ENCODE measurements around the gene GPC5. TPM values are rescaled to one million over a fixed set of nuclear protein-coding genes. Genes with fewer than 3 reads are reported as not detected.

GPC5 gene
- total and polyA plus RNA-seq, 2 donors (not counting 3 experiments of a cell fraction or from before 2014, with no cell fraction given) = 0.59 to 0.97 TPM

DNA sequence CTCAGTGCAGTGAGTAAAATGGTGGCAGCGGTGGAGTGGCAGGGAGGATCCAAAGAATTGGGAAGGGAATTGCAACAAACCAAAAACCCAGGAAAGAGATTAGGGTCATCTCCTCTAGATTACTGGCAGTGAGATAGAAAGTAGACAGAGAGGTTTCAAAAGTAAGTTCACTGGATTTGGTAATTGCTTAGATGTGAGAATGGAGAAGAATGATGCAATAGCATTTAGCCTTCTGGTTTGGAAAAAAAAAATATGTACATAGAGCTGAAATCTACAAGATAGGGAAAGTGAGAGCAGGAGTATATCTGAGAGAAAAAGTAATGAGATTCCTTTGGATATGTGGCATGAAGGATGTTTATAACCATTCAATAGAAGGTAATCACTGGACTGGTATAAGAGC lies 1345.6 kb downstream of the GPC5 start:
- H3K9me1 ChIP-seq (replicated peaks; ENCODE audit: control insufficient read depth, extremely low read depth, insufficient read depth, low read length) = no peaks in the 10 kb centered on the region
- no peaks in the 10 kb centered on the region for H3K79me2 ChIP-seq (ENCODE audit: control insufficient read depth, insufficient read depth, low read length)
- no peak overlapping the region for H2AFZ ChIP-seq (ENCODE audit: low read depth, low read length)
- H3K9me3 ChIP-seq (replicated peaks; ENCODE audit: control insufficient read depth, insufficient read depth, low read length) = peaks cover 3% of the 10 kb centered on the region
- dilution Hi-C loops (cut with MboI; ENCODE audit: extremely low pct_ligation_motif_present, low sequenced_read_pairs) = no loop called here
- no TSS peak for BruUV-seq (replicated peaks)
- no peak for FAIRE-seq
- ChIA-PET CTCF (no interaction called here), POLR2A (no interaction called here)
- intact Hi-C loops (cut with micrococcal nuclease) = no loop called here
- DNase-seq (ENCODE audit: low read depth, low spot score) = no peak
- TF ChIP-seq MYC (IDR thresholded peaks at IDR 0.05; ENCODE audit: low read depth, low read length) = no peak
- no peak for TF ChIP-seq JUN (IDR thresholded peaks at IDR 0.05; ENCODE audit: borderline replicate concordance, insufficient read depth, insufficient read length, low read depth)
- TF ChIP-seq POLR2A (IDR thresholded peaks at IDR 0.05; ENCODE audit: low read depth, low read length) = no peak
- no peak for TF ChIP-seq EZH2 (IDR thresholded peaks at IDR 0.05; ENCODE audit: borderline replicate concordance, low read depth, low read length, severe bottlenecking)
- TF ChIP-seq, protein P1, sequence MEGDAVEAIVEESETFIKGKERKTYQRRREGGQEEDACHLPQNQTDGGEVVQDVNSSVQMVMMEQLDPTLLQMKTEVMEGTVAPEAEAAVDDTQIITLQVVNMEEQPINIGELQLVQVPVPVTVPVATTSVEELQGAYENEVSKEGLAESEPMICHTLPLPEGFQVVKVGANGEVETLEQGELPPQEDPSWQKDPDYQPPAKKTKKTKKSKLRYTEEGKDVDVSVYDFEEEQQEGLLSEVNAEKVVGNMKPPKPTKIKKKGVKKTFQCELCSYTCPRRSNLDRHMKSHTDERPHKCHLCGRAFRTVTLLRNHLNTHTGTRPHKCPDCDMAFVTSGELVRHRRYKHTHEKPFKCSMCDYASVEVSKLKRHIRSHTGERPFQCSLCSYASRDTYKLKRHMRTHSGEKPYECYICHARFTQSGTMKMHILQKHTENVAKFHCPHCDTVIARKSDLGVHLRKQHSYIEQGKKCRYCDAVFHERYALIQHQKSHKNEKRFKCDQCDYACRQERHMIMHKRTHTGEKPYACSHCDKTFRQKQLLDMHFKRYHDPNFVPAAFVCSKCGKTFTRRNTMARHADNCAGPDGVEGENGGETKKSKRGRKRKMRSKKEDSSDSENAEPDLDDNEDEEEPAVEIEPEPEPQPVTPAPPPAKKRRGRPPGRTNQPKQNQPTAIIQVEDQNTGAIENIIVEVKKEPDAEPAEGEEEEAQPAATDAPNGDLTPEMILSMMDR (IDR thresholded peaks at IDR 0.05; ENCODE audit: extremely low read depth in 1 of 2, insufficient read depth in 1 of 2, low read depth in 1 of 2, low read length in 2 of 2) = no peak
- TF ChIP-seq, protein P2, sequence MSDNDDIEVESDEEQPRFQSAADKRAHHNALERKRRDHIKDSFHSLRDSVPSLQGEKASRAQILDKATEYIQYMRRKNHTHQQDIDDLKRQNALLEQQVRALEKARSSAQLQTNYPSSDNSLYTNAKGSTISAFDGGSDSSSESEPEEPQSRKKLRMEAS (IDR thresholded peaks at IDR 0.05; ENCODE audit: insufficient read depth, insufficient read length) = no peak
- no peak for TF ChIP-seq FOS (IDR thresholded peaks at IDR 0.05; ENCODE audit: borderline replicate concordance, insufficient read depth, low read length)
- TF ChIP-seq GATA2 (IDR thresholded peaks at IDR 0.05; ENCODE audit: insufficient read depth, insufficient read length, low read depth, low read length) = no peak
- H3K27ac ChIP-seq (ENCODE audit: insufficient read depth, low read depth, low read length) = no peak overlapping the region
- no peak overlapping the region for H3K9ac ChIP-seq (replicated peaks; ENCODE audit: extremely low read depth, insufficient read depth, low read length)
- H3K27me3 ChIP-seq (ENCODE audit: control insufficient read depth in 2 of 2, insufficient read depth in 2 of 2, low read length in 2 of 2) = no peaks in the 10 kb centered on the region
- no peaks in the 10 kb centered on the region for H3K36me3 ChIP-seq (ENCODE audit: control insufficient read depth in 2 of 2, extremely low read depth in 1 of 2, insufficient read depth in 2 of 2, low read length in 2 of 2)
- H3K4me1 ChIP-seq (ENCODE audit: control insufficient read depth, extremely low read depth, insufficient read depth, low read length) = no peaks in the 10 kb centered on the region
- H3K4me2 ChIP-seq (ENCODE audit: insufficient read depth, low read length) = no peak overlapping the region
- no peaks in the 10 kb centered on the region for H4K20me1 ChIP-seq (replicated peaks; ENCODE audit: control insufficient read depth, extremely low read depth, insufficient read depth, low read length)
- H3K4me3 ChIP-seq (replicated peaks in 1 of 3; ENCODE audit: insufficient read depth in 1 of 3, low read depth in 1 of 3, low read length in 3 of 3) = no peak overlapping the region

All from endothelial cell of umbilical vein (primary cell).